Islet precursor cell (in vitro differentiated cells): ENCODE data around the gene KIF1A.

Source experiments
- DNase-seq: peaks from one replicate; pipeline ENCODE4 v3.0.0-alpha.2; 2018

KIF1A gene

GRCh38 chr2:240732184-240732583 lies 87.8 kb downstream of the KIF1A start:
- DNase-seq, result no peak

- no peak for DNase-seq
Measured at GRCh38 chr2:240731178-240731545, 88.9 kb downstream of the KIF1A start.

- no peak for DNase-seq
Measured at GRCh38 chr2:240730501-240731177, 89.4 kb downstream of the KIF1A start.

GRCh38 chr2:240728827-240729226 lies 91.2 kb downstream of the KIF1A start:
- DNase-seq, result peak; percentile 86

GRCh38 chr2:240728361-240728760 lies 91.7 kb downstream of the KIF1A start:
- no peak for DNase-seq

- DNase-seq, result no peak
Measured at GRCh38 chr2:240727913-240728312, 92.1 kb downstream of the KIF1A start.

- DNase-seq, result no peak
Measured at GRCh38 chr2:240727439-240727838, 92.6 kb downstream of the KIF1A start.

GRCh38 chr2:240726876-240727275 lies 93.1 kb downstream of the KIF1A start:
- no peak for DNase-seq

GRCh38 chr2:240725671-240726070 lies 94.3 kb downstream of the KIF1A start:
- DNase-seq, result no peak

GRCh38 chr2:240725266-240725665 lies 94.8 kb downstream of the KIF1A start:
- DNase-seq, result no peak

GRCh38 chr2:240724431-240724830 lies 95.6 kb downstream of the KIF1A start:
- DNase-seq, result no peak

- DNase-seq, result no peak
Measured at GRCh38 chr2:240723851-240724250, 96.2 kb downstream of the KIF1A start.

GRCh38 chr2:240722796-240723735 lies 97.0 kb downstream of the KIF1A start:
- DNase-seq, result no peak

- DNase-seq, result no peak
Measured at GRCh38 chr2:240722376-240722775, 97.6 kb downstream of the KIF1A start.

GRCh38 chr2:240721596-240722180 lies 98.3 kb downstream of the KIF1A start:
- no peak for DNase-seq

- no peak for DNase-seq
Measured at GRCh38 chr2:240720686-240721595, 99.1 kb downstream of the KIF1A start.

GRCh38 chr2:240719676-240720545 lies 100.1 kb downstream of the KIF1A start:
- no peak for DNase-seq

GRCh38 chr2:240718896-240719490 lies 101.0 kb downstream of the KIF1A start:
- DNase-seq, result no peak

GRCh38 chr2:240717681-240718581 lies 102.1 kb downstream of the KIF1A start:
- DNase-seq, result no peak

GRCh38 chr2:240717181-240717641 lies 102.8 kb downstream of the KIF1A start:
- no peak for DNase-seq
